ENCODE measurements around the gene GPS2.

GPS2 gene

GRCh38 chr17:7308625-7309433 lies 6.3 kb downstream of the GPS2 start (continued):
- TF ChIP-seq REST (tag by site-specific recombination; IDR thresholded peaks at IDR 0.05), result peak; percentile 92
- TF ChIP-seq KLF1 (tag by site-specific recombination; IDR thresholded peaks at IDR 0.05), result peak; percentile 91
- TF ChIP-seq OVOL3 (tag by site-specific recombination; IDR thresholded peaks at IDR 0.05), result no peak
- no peak for TF ChIP-seq ZSCAN18 (tag by site-specific recombination; IDR thresholded peaks at IDR 0.05)
- TF ChIP-seq ZNF426 (tag by site-specific recombination; IDR thresholded peaks at IDR 0.05), result no peak
- no peak for TF ChIP-seq ZNF560 (tag by site-specific recombination; IDR thresholded peaks at IDR 0.05; ENCODE audit: borderline replicate concordance)
- no peak for TF ChIP-seq ZNF549 (tag by site-specific recombination; IDR thresholded peaks at IDR 0.05)
- TF ChIP-seq ZNF768 (tag by site-specific recombination; IDR thresholded peaks at IDR 0.05), result no peak
- TF ChIP-seq INSM2 (tag by site-specific recombination; IDR thresholded peaks at IDR 0.05), result no peak
- TF ChIP-seq ZNF10 (tag by site-specific recombination; IDR thresholded peaks at IDR 0.05), result no peak
- no peak for TF ChIP-seq GLIS2 (tag by site-specific recombination; IDR thresholded peaks at IDR 0.05)
- TF ChIP-seq PATZ1 (tag by site-specific recombination; IDR thresholded peaks at IDR 0.05), result peak; percentile 58; the same call in 1 of the 2 replicates
- no peak for TF ChIP-seq ZNF747 (tag by site-specific recombination; IDR thresholded peaks at IDR 0.05)
- TF ChIP-seq, protein P1, sequence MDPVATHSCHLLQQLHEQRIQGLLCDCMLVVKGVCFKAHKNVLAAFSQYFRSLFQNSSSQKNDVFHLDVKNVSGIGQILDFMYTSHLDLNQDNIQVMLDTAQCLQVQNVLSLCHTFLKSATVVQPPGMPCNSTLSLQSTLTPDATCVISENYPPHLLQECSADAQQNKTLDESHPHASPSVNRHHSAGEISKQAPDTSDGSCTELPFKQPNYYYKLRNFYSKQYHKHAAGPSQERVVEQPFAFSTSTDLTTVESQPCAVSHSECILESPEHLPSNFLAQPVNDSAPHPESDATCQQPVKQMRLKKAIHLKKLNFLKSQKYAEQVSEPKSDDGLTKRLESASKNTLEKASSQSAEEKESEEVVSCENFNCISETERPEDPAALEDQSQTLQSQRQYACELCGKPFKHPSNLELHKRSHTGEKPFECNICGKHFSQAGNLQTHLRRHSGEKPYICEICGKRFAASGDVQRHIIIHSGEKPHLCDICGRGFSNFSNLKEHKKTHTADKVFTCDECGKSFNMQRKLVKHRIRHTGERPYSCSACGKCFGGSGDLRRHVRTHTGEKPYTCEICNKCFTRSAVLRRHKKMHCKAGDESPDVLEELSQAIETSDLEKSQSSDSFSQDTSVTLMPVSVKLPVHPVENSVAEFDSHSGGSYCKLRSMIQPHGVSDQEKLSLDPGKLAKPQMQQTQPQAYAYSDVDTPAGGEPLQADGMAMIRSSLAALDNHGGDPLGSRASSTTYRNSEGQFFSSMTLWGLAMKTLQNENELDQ (tag by site-specific recombination; IDR thresholded peaks at IDR 0.05; ENCODE audit: low read depth), result no peak
- TF ChIP-seq ZNF76 (tag by site-specific recombination; IDR thresholded peaks at IDR 0.05; ENCODE audit: borderline replicate concordance, low read depth), result peak; percentile 88
- TF ChIP-seq, protein P2, sequence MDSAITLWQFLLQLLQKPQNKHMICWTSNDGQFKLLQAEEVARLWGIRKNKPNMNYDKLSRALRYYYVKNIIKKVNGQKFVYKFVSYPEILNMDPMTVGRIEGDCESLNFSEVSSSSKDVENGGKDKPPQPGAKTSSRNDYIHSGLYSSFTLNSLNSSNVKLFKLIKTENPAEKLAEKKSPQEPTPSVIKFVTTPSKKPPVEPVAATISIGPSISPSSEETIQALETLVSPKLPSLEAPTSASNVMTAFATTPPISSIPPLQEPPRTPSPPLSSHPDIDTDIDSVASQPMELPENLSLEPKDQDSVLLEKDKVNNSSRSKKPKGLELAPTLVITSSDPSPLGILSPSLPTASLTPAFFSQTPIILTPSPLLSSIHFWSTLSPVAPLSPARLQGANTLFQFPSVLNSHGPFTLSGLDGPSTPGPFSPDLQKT (IDR thresholded peaks at IDR 0.05; ENCODE audit: borderline replicate concordance, low read depth, low read length), result no peak
- TF ChIP-seq HIC1 (tag by site-specific recombination; IDR thresholded peaks at IDR 0.05), result no peak
- no peak for TF ChIP-seq ZNF777 (tag by site-specific recombination; IDR thresholded peaks at IDR 0.05; ENCODE audit: borderline replicate concordance)
- TF ChIP-seq FEZF1 (tag by site-specific recombination; IDR thresholded peaks at IDR 0.05), result peak; percentile 50; the same call in 1 of the 2 replicates
- no peak for TF ChIP-seq ZNF169 (tag by site-specific recombination; IDR thresholded peaks at IDR 0.05)
- TF ChIP-seq ZEB2 (tag by site-specific recombination; IDR thresholded peaks at IDR 0.05), result 0 out of 2 replicates have a peak, but pooled peaks have one; percentile 49

Data from HEK293 (cell line).